Measurements from ENCODE around the gene CLCN1.

CLCN1 gene

DNA sequence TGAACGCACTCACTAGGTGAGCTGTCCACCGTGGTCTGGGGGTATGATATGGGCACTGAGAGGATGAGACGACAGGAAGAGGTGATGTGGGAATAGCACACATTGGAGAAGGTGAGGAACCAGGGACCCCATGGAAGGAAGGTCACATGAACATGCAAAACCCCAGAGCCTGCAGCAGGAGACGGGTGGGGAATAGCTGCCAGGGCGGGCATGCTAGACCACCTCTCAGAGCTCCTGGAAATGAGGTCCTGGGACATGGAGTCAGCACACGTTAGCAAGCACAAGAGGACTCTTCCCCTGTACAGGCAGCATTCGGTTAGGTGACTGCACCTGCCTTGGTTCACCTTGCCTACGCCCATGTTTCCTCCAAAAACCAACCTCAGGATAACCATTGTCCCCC is 38.5 kb downstream of the CLCN1 start:
- Histone ChIP-seq H3K4me3 (ENCODE audit: extremely low read depth, insufficient read depth, low read length, poor library complexity, severe bottlenecking) (no peak overlapping the region), H3K9me3 (ENCODE audit: control insufficient read depth, low read length) (no peaks in the 10 kb centered on the region), H3K4me1 (ENCODE audit: control insufficient read depth, insufficient read depth, low read length, poor library complexity, severe bottlenecking) (peaks cover 3% of the 10 kb centered on the region), H3K36me3 (ENCODE audit: control insufficient read depth, insufficient read depth, low read length) (peaks cover 3% of the 10 kb centered on the region), H3K27ac (ENCODE audit: low read depth, low read length, severe bottlenecking) (no peak overlapping the region)
- WGBS, 2 experiments (ENCODE audit: insufficient coverage in 2 of 2), result 92 to 93% methylated on average over 7 of the region's 8 CpGs

GRCh38 chr7:143354965-143355364 is 39.1 kb downstream of the CLCN1 start:
- Histone ChIP-seq H3K9me3 (ENCODE audit: control insufficient read depth, low read length) (no peaks in the 10 kb centered on the region), H3K4me3 (ENCODE audit: extremely low read depth, insufficient read depth, low read length, poor library complexity, severe bottlenecking) (no peak overlapping the region), H3K36me3 (ENCODE audit: control insufficient read depth, insufficient read depth, low read length) (peaks cover 3% of the 10 kb centered on the region), H3K27ac (ENCODE audit: low read depth, low read length, severe bottlenecking) (no peak overlapping the region), H3K4me1 (ENCODE audit: control insufficient read depth, insufficient read depth, low read length, poor library complexity, severe bottlenecking) (peaks cover 3% of the 10 kb centered on the region)
- 81 to 96% methylated on average over 6 to 7 of the region's 8 CpGs for WGBS, 2 experiments (ENCODE audit: insufficient coverage in 2 of 2)

DNA sequence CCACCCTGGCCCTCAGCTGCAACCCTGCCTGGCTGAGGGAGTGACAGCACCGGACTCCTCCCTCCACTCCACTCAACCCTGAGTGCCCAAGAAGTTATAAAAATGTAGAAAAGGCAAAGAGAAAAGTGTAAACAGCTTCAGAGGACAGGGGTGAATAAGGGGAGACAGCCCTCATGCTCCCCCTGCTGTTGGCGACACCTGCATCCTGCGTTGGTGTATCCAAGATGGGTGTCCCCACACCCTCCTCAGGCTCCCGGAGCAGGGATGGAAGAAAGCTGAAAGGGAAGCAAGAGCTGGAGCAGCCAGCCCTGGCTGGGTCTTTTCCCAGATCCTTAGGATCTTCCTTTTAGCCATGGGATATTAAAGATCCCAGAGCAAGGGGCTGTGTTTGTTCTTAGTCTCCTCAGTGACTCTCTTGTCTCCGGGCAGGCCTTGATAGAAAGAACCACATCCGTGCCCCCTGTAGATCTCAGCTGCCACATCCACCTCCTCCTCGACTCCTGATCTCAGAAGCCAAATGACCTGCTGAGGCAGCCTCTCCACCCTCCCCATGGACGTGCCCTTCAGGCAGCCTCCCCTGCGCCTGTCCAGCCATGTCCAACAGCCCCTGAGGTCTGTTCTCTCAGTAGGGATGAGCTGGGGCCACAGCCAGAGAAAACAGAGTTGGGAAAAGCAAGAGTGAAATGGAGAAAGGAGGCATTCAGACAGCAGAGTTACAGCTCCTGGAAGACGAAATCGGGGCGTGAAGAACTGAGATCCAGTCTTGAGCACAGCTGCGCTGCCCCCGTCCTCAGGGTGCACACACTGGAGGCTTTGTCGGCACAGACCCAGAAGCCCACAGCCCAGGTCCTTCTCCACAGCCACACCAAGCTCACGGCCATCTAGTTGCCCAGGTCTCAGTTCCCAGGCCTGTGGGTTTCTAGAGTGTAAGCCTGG is 39.8 kb downstream of the CLCN1 start:
- no peaks in the 10 kb centered on the region for H3K9me3 ChIP-seq (ENCODE audit: control insufficient read depth, low read length)
- peaks cover 3% of the 10 kb centered on the region for H3K36me3 ChIP-seq (ENCODE audit: control insufficient read depth, insufficient read depth, low read length)
- H3K4me3 ChIP-seq (ENCODE audit: extremely low read depth, insufficient read depth, low read length, poor library complexity, severe bottlenecking), result no peak overlapping the region
- H3K4me1 ChIP-seq (ENCODE audit: control insufficient read depth, insufficient read depth, low read length, poor library complexity, severe bottlenecking), result peaks cover 3% of the 10 kb centered on the region
- H3K27ac ChIP-seq (ENCODE audit: low read depth, low read length, severe bottlenecking), result no peak overlapping the region
- WGBS, 2 experiments (ENCODE audit: insufficient coverage in 2 of 2), result 85 to 93% methylated on average over 10 to 13 of the region's 16 CpGs

GRCh38 chr7:143356414-143357050 is 40.6 kb downstream of the CLCN1 start:
- Histone ChIP-seq H3K9me3 (ENCODE audit: control insufficient read depth, low read length) (no peaks in the 10 kb centered on the region), H3K4me3 (ENCODE audit: extremely low read depth, insufficient read depth, low read length, poor library complexity, severe bottlenecking) (no peak overlapping the region), H3K36me3 (ENCODE audit: control insufficient read depth, insufficient read depth, low read length) (peaks cover 3% of the 10 kb centered on the region), H3K4me1 (ENCODE audit: control insufficient read depth, insufficient read depth, low read length, poor library complexity, severe bottlenecking) (peaks cover 1% of the 10 kb centered on the region), H3K27ac (ENCODE audit: low read depth, low read length, severe bottlenecking) (no peak overlapping the region)
- 97 to 98% methylated on average over 11 to 13 of the region's 13 CpGs for WGBS, 2 experiments (ENCODE audit: insufficient coverage in 2 of 2)

- Histone ChIP-seq H3K4me3 (ENCODE audit: extremely low read depth, insufficient read depth, low read length, poor library complexity, severe bottlenecking) (no peak overlapping the region), H3K36me3 (ENCODE audit: control insufficient read depth, insufficient read depth, low read length) (peaks cover 3% of the 10 kb centered on the region), H3K27ac (ENCODE audit: low read depth, low read length, severe bottlenecking) (no peak overlapping the region), H3K4me1 (ENCODE audit: control insufficient read depth, insufficient read depth, low read length, poor library complexity, severe bottlenecking) (peaks cover 4% of the 10 kb centered on the region), H3K9me3 (ENCODE audit: control insufficient read depth, low read length) (no peaks in the 10 kb centered on the region)
- WGBS, 2 experiments (ENCODE audit: insufficient coverage in 2 of 2), result 90 to 92% methylated on average over 10 to 11 of the region's 12 CpGs
These were observed 42.7 kb downstream of the CLCN1 start for GRCh38 chr7:143358626-143359025.

DNA sequence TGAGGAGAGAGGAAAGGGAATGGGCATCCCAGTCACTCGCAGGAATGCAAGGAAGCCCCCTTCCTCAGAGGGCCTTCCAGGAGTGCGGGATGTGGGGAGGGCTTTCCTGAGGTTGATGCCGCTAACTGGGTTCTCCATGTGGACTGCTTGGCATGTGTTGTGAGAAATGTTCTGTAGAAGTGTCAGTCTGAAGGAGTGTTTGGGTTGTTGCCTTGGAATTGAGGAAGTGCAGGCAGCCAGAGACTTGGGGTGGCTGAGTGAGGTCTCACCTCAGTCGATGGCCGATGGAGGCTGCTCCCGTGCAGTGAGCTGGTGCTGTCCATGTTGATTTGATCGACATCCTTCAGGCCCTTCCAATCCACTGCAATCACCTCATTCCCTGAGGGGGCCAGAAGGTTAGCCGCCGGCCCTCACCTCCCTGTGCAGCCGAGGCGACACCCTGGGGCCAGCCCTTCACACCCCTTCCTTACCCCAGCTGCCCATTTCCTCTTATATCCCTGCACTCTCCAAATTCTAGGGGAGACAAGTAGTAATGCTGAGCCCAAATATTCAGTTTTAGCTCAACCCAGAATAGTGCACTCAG is 44.0 kb downstream of the CLCN1 start:
- no peak overlapping the region for H3K4me3 ChIP-seq (ENCODE audit: extremely low read depth, insufficient read depth, low read length, poor library complexity, severe bottlenecking)
- H3K9me3 ChIP-seq (ENCODE audit: control insufficient read depth, low read length), result no peaks in the 10 kb centered on the region
- H3K4me1 ChIP-seq (ENCODE audit: control insufficient read depth, insufficient read depth, low read length, poor library complexity, severe bottlenecking), result peaks cover 4% of the 10 kb centered on the region
- 84 to 92% methylated on average over 5 to 6 of the region's 11 CpGs for WGBS, 2 experiments (ENCODE audit: insufficient coverage in 2 of 2)
- peaks cover 3% of the 10 kb centered on the region for H3K36me3 ChIP-seq (ENCODE audit: control insufficient read depth, insufficient read depth, low read length)
- no peak overlapping the region for H3K27ac ChIP-seq (ENCODE audit: low read depth, low read length, severe bottlenecking)

GRCh38 chr7:143360788-143361551 is 45.1 kb downstream of the CLCN1 start:
- Histone ChIP-seq H3K9me3 (ENCODE audit: control insufficient read depth, low read length) (no peaks in the 10 kb centered on the region), H3K27ac (ENCODE audit: low read depth, low read length, severe bottlenecking) (no peak overlapping the region), H3K4me3 (ENCODE audit: extremely low read depth, insufficient read depth, low read length, poor library complexity, severe bottlenecking) (peak overlapping the region; percentile 62), H3K4me1 (ENCODE audit: control insufficient read depth, insufficient read depth, low read length, poor library complexity, severe bottlenecking) (peaks cover 4% of the 10 kb centered on the region), H3K36me3 (ENCODE audit: control insufficient read depth, insufficient read depth, low read length) (peaks cover 3% of the 10 kb centered on the region)
- 28 to 33% methylated on average over 11 to 18 of the region's 19 CpGs for WGBS, 2 experiments (ENCODE audit: insufficient coverage in 2 of 2)

DNA sequence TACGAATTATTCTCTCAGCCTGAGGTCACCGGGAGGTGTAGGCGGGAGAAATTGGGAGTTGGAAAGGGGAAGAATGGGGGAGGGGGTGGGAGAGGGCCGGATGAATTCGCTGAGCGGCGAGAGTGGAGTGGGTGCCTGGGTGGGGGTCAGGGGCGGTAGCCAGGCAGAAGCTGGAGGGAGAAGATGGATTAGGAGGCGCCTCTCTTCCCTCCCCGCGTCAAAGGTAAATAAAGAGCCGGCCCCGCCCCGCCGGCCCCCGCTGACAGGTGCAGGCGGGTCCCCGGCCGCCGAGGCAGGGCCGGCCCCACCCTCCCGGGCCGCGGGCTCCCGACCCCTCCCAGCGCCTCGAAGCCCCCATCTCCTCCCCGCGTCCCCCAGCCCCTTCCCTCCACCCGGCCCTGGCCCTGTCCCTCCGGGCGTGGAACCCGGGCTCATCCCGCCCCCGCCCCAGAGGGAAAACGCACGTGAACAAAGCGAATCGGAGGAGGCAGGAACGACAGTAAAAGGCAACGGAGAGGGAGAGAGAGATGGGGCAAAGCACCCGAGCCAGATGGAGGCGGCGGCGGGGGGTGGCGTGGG is 45.7 kb downstream of the CLCN1 start:
- H3K4me1 ChIP-seq (ENCODE audit: control insufficient read depth, insufficient read depth, low read length, poor library complexity, severe bottlenecking), result peaks cover 4% of the 10 kb centered on the region
- peaks cover 3% of the 10 kb centered on the region for H3K36me3 ChIP-seq (ENCODE audit: control insufficient read depth, insufficient read depth, low read length)
- H3K9me3 ChIP-seq (ENCODE audit: control insufficient read depth, low read length), result no peaks in the 10 kb centered on the region
- 1 to 5% methylated on average over 12 to 13 of the region's 46 CpGs for WGBS, 2 experiments (ENCODE audit: insufficient coverage in 2 of 2)
- peak overlapping the region; percentile 62 for H3K4me3 ChIP-seq (ENCODE audit: extremely low read depth, insufficient read depth, low read length, poor library complexity, severe bottlenecking)
- H3K27ac ChIP-seq (ENCODE audit: low read depth, low read length, severe bottlenecking), result no peak overlapping the region

DNA sequence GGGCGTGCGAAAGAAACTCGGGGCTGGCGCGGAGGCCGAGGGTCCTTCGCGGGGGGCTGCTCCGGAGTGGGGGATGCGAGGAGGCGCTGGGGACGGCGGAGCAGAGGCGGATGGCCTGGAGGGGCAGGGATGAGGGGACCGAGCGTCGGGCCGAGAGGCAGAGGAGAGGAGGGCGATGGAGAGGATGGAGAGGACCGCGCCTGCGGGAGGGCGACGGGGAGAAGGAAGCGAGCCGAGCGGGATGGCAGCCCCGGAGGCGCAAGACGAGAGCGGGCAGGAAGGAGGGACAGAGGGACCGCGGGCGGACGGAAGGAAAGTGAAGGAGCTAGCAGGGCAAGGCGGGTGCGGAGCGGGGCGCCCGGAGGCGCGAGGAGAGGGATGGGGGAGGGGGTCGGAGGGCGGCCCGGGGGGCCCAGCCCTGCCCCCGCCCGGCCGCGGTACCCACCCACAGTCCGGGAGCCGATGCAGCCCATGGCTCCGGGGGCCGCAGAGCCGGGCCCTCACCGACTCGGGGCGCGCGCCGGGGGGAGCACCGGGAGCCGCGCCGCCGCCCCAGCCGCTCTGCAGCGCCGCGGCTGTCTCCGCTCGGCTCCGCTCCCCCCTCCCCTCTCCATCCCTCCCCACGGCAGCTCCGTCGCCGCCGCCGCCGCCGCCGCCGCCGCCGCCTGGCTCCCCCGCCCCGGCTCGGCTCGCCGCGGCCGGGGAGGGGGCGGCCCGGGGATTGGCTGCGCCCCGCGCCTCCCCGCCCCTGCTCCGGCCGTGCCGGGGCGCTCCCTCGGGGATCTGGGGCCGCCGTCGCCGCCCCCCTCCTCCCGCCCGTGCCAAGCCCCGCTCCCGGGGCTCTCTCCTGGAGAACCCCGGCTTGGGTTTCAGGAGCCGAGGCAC is 46.5 kb downstream of the CLCN1 start, which contains the start of gene FAM131B:
Gene FAM131B (minus strand): TSS at position 583 of the 885 bp plus-strand sequence. CDS start 110 bp downstream, at position 473.
- Histone ChIP-seq H3K4me1 (ENCODE audit: control insufficient read depth, insufficient read depth, low read length, poor library complexity, severe bottlenecking) (peaks cover 4% of the 10 kb centered on the region), H3K4me3 (ENCODE audit: extremely low read depth, insufficient read depth, low read length, poor library complexity, severe bottlenecking) (peak within 1 kb of the TSS; percentile 62), H3K27ac (ENCODE audit: low read depth, low read length, severe bottlenecking) (no peak within 1 kb of the TSS), H3K9me3 (ENCODE audit: control insufficient read depth, low read length) (no peaks in the 10 kb centered on the region), H3K36me3 (ENCODE audit: control insufficient read depth, insufficient read depth, low read length) (no peaks in the 10 kb centered on the region)
- 1% methylated on average over 35 to 71 of the region's 112 CpGs for WGBS, 2 experiments (ENCODE audit: insufficient coverage in 2 of 2)

Data from mesodermal cell (in vitro differentiated cells).